WTC11 (cell line): ENCODE measurements around the gene DESI1. TPM values are rescaled to one million over a fixed set of nuclear protein-coding genes. Genes with fewer than 3 reads are reported as not detected.

ENCODE experiments used
- ATAC-seq: fragments of 200-7000 bp; cut with Tn5 transposase; 2 replicates; pipeline ENCODE4 v1.10.0; 2021; ENCODE audit warnings: mild to moderate bottlenecking, moderate library complexity
- CTCF ChIA-PET: fragments of 300-600 bp; sonication (Branson Sonifier 250); formaldehyde crosslinking; loops from one replicate; lab custom pipeline; 2021; ENCODE audit warnings: antibody characterized with exemption; lab: Charles Lee
- POLR2A ChIA-PET: fragments of 350-600 bp; sonication (Branson Sonifier 250); formaldehyde crosslinking; loops from one replicate; lab custom pipeline; 2021; ENCODE audit warnings: antibody characterized with exemption; lab: Charles Lee
- DNase-seq: peaks from one replicate; pipeline ENCODE4 v3.0.0; 2021; ENCODE audit warnings: low spot score
- H3K27ac Mint-ChIP-seq: 2 replicates; pipeline ENCODE4 v1.8.0; 2021; ENCODE audit warnings: mixed read lengths
- H3K27me3 Mint-ChIP-seq: 2 replicates; pipeline ENCODE4 v1.8.0; 2021; ENCODE audit warnings: low read depth, mild to moderate bottlenecking, moderate library complexity, mixed read lengths
- H3K36me3 Mint-ChIP-seq: 2 replicates; pipeline ENCODE4 v1.8.0; 2021; ENCODE audit warnings: mixed read lengths
- H3K4me1 Mint-ChIP-seq: 2 replicates; pipeline ENCODE4 v1.8.0; 2022; ENCODE audit warnings: mixed read lengths
- H3K4me3 Mint-ChIP-seq: 2 replicates; pipeline ENCODE4 v1.8.0; 2021; ENCODE audit warnings: mild to moderate bottlenecking, moderate library complexity, mixed read lengths
- H3K9me3 Mint-ChIP-seq: 2 replicates; pipeline ENCODE4 v1.8.0; 2021; ENCODE audit warnings: mixed read lengths
- AR ChIP-seq: fragments of 250-450 bp; sonication (Bioruptor Pico); IDR thresholded peaks from 2 replicates; pipeline ENCODE4 v1.9.0; 2021; ENCODE audit warnings: mild to moderate bottlenecking
- ATF6 ChIP-seq: sonication (generic); formaldehyde crosslinking; IDR thresholded peaks from 2 replicates; pipeline ENCODE4 v1.8.1; 2023; ENCODE audit warnings: mild to moderate bottlenecking, missing genetic modification reagents
- CREB1 ChIP-seq: sonication (generic); formaldehyde crosslinking; IDR thresholded peaks from 2 replicates; pipeline ENCODE4 v1.8.0; 2023; ENCODE audit warnings: mild to moderate bottlenecking, missing genetic modification reagents
- E2F1 ChIP-seq: sonication (generic); formaldehyde crosslinking; IDR thresholded peaks from 2 replicates; pipeline ENCODE4 v1.8.0; 2022; ENCODE audit warnings: mild to moderate bottlenecking, missing genetic modification reagents
- E2F4 ChIP-seq: sonication (generic); formaldehyde crosslinking; IDR thresholded peaks from 2 replicates; pipeline ENCODE4 v1.8.1; 2022; ENCODE audit warnings: low read depth, mild to moderate bottlenecking, moderate library complexity, missing genetic modification reagents, borderline replicate concordance
- GABPB1 ChIP-seq: sonication (generic); formaldehyde crosslinking; IDR thresholded peaks from 2 replicates; pipeline ENCODE4 v1.8.1; 2023; ENCODE audit warnings: mild to moderate bottlenecking, missing genetic modification reagents
- HMGA2 ChIP-seq: fragments of 250-450 bp; sonication (Bioruptor Pico); IDR thresholded peaks from 2 replicates; pipeline ENCODE4 v1.4.0; 2021; ENCODE audit warnings: mild to moderate bottlenecking, moderate library complexity
- IRF2 ChIP-seq: sonication (generic); formaldehyde crosslinking; IDR thresholded peaks from 2 replicates; pipeline ENCODE4 v1.8.0; 2022; ENCODE audit warnings: low read depth, missing genetic modification reagents, borderline replicate concordance
- KAT7 ChIP-seq: sonication (generic); formaldehyde crosslinking; IDR thresholded peaks from 2 replicates; pipeline ENCODE4 v1.8.1; 2023; ENCODE audit warnings: missing genetic modification reagents, mild to moderate bottlenecking, borderline replicate concordance
- MLX ChIP-seq: sonication (generic); formaldehyde crosslinking; IDR thresholded peaks from 2 replicates; pipeline ENCODE4 v1.8.1; 2023; ENCODE audit warnings: mild to moderate bottlenecking, missing genetic modification reagents, moderate library complexity
- NR2C2 ChIP-seq: sonication (generic); formaldehyde crosslinking; IDR thresholded peaks from 2 replicates; pipeline ENCODE4 v1.8.0; 2022; ENCODE audit warnings: mild to moderate bottlenecking, missing genetic modification reagents
- OVOL2 ChIP-seq: fragments of 250-450 bp; sonication (Bioruptor Pico); IDR thresholded peaks from 2 replicates; pipeline ENCODE4 v1.9.0; 2021; ENCODE audit warnings: mild to moderate bottlenecking, borderline replicate concordance
- PRDM15 ChIP-seq: sonication (generic); formaldehyde crosslinking; IDR thresholded peaks from 2 replicates; pipeline ENCODE4 v1.8.0; 2022; ENCODE audit warnings: missing genetic modification reagents
- PRRX2 ChIP-seq: fragments of 250-450 bp; sonication (Bioruptor Pico); IDR thresholded peaks from 2 replicates; pipeline ENCODE4 v1.8.0; 2021; ENCODE audit warnings: mild to moderate bottlenecking
- SMAD4 ChIP-seq: sonication (generic); formaldehyde crosslinking; IDR thresholded peaks from 2 replicates; pipeline ENCODE4 v1.8.0; 2022; ENCODE audit warnings: mild to moderate bottlenecking, missing genetic modification reagents
- SOX15 ChIP-seq: fragments of 250-450 bp; sonication (Bioruptor Pico); IDR thresholded peaks from 2 replicates; pipeline ENCODE4 v1.9.0; 2021; ENCODE audit warnings: mild to moderate bottlenecking
- TP53 ChIP-seq: sonication (generic); formaldehyde crosslinking; IDR thresholded peaks from 2 replicates; pipeline ENCODE4 v1.8.1; 2023; ENCODE audit warnings: mild to moderate bottlenecking, missing genetic modification reagents
- total RNA-seq: library from RNA; stranded (reverse); gene quantifications from 3 replicates; pipeline ENCODE4 v1.2.3, GENCODE V29; 2021

DESI1 gene
- total RNA-seq, 1 experiment from 2014 or later = 32.2 TPM

GRCh38 chr22:41603873-41604332 is 16.9 kb downstream of the DESI1 start:
- ChIA-PET CTCF (interaction anchor here (0.8 to 1.1 kb wide), 2 partner anchors 63 to 200 kb away, joined by 3 to 4 read pairs; no protein-coding TSS in a partner anchor), POLR2A (interaction anchor here (0.6 to 0.7 kb wide), 2 partner anchors 14 to 56 kb away, joined by 3 read pairs; no protein-coding TSS in a partner anchor)
- H3K36me3 Mint-ChIP-seq = peaks cover 37% of the 10 kb centered on the region
- H3K4me1 Mint-ChIP-seq = no peaks in the 10 kb centered on the region
- ATAC-seq (no peak), DNase-seq (no peak)
- no peaks in the 10 kb centered on the region for H3K27me3 Mint-ChIP-seq
- TF ChIP-seq CREB1 (CRISPR knock-in tag) (no peak), E2F4 (CRISPR knock-in tag) (no peak), HMGA2 (no peak), PRRX2 (no peak), PRDM15 (CRISPR knock-in tag) (no peak), KAT7 (CRISPR knock-in tag) (no peak)
- H3K27ac Mint-ChIP-seq = no peak overlapping the region
- H3K4me3 Mint-ChIP-seq = no peak overlapping the region
- no peaks in the 10 kb centered on the region for H3K9me3 Mint-ChIP-seq

GRCh38 chr22:41600976-41601375 is 19.9 kb downstream of the DESI1 start:
- ChIA-PET CTCF (no interaction called here), POLR2A (no interaction called here)
- H3K4me1 Mint-ChIP-seq = no peaks in the 10 kb centered on the region

More at GRCh38 chr22:41600976-41601375, 19.9 kb downstream of the DESI1 start:
- DNase-seq (no peak), ATAC-seq (no peak)
- Mint-ChIP-seq H3K36me3 (peaks cover 31% of the 10 kb centered on the region), H3K9me3 (no peaks in the 10 kb centered on the region), H3K27ac (no peak overlapping the region), H3K27me3 (no peaks in the 10 kb centered on the region), H3K4me3 (no peak overlapping the region)
- TF ChIP-seq E2F1 = no peak
- TF ChIP-seq IRF2 (CRISPR knock-in tag) = no peak
- TF ChIP-seq SMAD4 (CRISPR knock-in tag) = no peak
- TF ChIP-seq PRRX2 = no peak
- TF ChIP-seq AR (CRISPR knock-in tag) = no peak
- no peak for TF ChIP-seq GABPB1 (CRISPR knock-in tag)
- no peak for TF ChIP-seq SOX15 (CRISPR knock-in tag)
- no peak for TF ChIP-seq NR2C2 (CRISPR knock-in tag)
- TF ChIP-seq ATF6 (CRISPR knock-in tag) = no peak
- TF ChIP-seq OVOL2 (CRISPR knock-in tag) = no peak
- TF ChIP-seq TP53 (CRISPR knock-in tag) = no peak
- no peak for TF ChIP-seq MLX (CRISPR knock-in tag)
